PC-9 (cell line): Measurements from ENCODE around the gene TLR3.

Experiments
- CTCF ChIP-seq: fragments of 200-600 bp; sonication (generic); conservative IDR thresholded peaks from 2 replicates; pipeline ENCODE4 v1.6.1; 2017; ENCODE audit warnings: mixed run types, antibody characterized with exemption, mild to moderate bottlenecking, moderate library complexity
- EZH2 ChIP-seq: fragments of 200-600 bp; sonication (generic); IDR thresholded peaks from 2 replicates; pipeline ENCODE4 v1.8.0; 2017; ENCODE audit warnings: antibody characterized with exemption, low read depth

- no peak for TF ChIP-seq CTCF
- no peak for TF ChIP-seq EZH2
Observed at GRCh38 chr4:186020793-186021407, 48.1 kb upstream of the TLR3 start.
